Measurements from ENCODE around the gene STEAP1.
"Not testable (repeated sequence)": the region's sequence is repeated elsewhere in the genome, so short reads cannot be mapped to it uniquely, and the experiment has no call there.

Gene STEAP1

GRCh38 chr7:90181485-90181884 lies 27.2 kb downstream of the STEAP1 start:
- Histone ChIP-seq H3K36me3 (no peaks in the 10 kb centered on the region), H3K4me3 (ENCODE audit: low read depth in 1 of 2, low read length in 1 of 2) (no peak overlapping the region), H3K27ac (no peak overlapping the region), H3K4me1 (ENCODE audit: control insufficient read depth in 1 of 2, insufficient read depth in 1 of 2, low read depth in 1 of 2, low read length in 1 of 2) (no peaks in the 10 kb centered on the region), H3K27me3 (no peaks in the 10 kb centered on the region), H3K9me3 (peaks cover 2% of the 10 kb centered on the region)
- no peak for TF ChIP-seq CTCF (IDR thresholded peaks at IDR 0.05)

DNA sequence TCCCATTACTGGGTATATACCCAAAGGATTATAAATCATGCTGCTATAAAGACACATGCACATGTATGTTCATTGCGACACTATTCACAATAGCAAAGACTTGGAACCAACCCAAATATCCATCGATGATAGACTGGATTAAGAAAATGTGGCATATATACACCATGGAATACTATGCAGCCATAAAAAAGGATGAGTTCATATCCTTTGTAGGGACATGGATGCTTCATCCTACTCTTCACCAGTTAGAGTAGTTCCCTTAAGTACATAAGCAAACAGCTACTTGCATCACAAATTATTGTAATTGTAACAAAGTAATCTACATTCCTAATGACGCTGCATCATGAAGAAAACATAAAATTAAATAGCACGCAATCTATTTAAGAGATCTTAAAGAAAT lies 32.0 kb downstream of the STEAP1 start:
- H3K36me3 ChIP-seq; H3K27me3 ChIP-seq; H3K4me1 ChIP-seq (ENCODE audit: control insufficient read depth in 1 of 2, insufficient read depth in 1 of 2, low read depth in 1 of 2, low read length in 1 of 2); H3K9me3 ChIP-seq; H3K27ac ChIP-seq; H3K4me3 ChIP-seq (ENCODE audit: low read depth in 1 of 2, low read length in 1 of 2): not testable (repeated sequence)

GRCh38 chr7:90187507-90188050 lies 33.3 kb downstream of the STEAP1 start:
- no peaks in the 10 kb centered on the region for H3K9me3 ChIP-seq
- no peak for TF ChIP-seq CTCF (IDR thresholded peaks at IDR 0.05)
- no peaks in the 10 kb centered on the region for H3K36me3 ChIP-seq
- no peaks in the 10 kb centered on the region for H3K27me3 ChIP-seq
- H3K27ac ChIP-seq, result no peak overlapping the region
- H3K4me1 ChIP-seq (ENCODE audit: control insufficient read depth in 1 of 2, insufficient read depth in 1 of 2, low read depth in 1 of 2, low read length in 1 of 2), result no peaks in the 10 kb centered on the region
- no peak overlapping the region for H3K4me3 ChIP-seq (ENCODE audit: low read depth in 1 of 2, low read length in 1 of 2)

- Histone ChIP-seq H3K4me3 (ENCODE audit: low read depth in 1 of 2, low read length in 1 of 2) (no peak overlapping the region), H3K4me1 (ENCODE audit: control insufficient read depth in 1 of 2, insufficient read depth in 1 of 2, low read depth in 1 of 2, low read length in 1 of 2) (no peaks in the 10 kb centered on the region), H3K36me3 (no peaks in the 10 kb centered on the region), H3K27me3 (no peaks in the 10 kb centered on the region), H3K9me3 (no peaks in the 10 kb centered on the region), H3K27ac (no peak overlapping the region)
- TF ChIP-seq CTCF (IDR thresholded peaks at IDR 0.05), result no peak
Observed at GRCh38 chr7:90188281-90188680, 34.0 kb downstream of the STEAP1 start.

- no peak for TF ChIP-seq CTCF (IDR thresholded peaks at IDR 0.05)
- Histone ChIP-seq H3K4me3 (ENCODE audit: low read depth in 1 of 2, low read length in 1 of 2) (no peak overlapping the region), H3K27ac (no peak overlapping the region), H3K36me3 (no peaks in the 10 kb centered on the region), H3K9me3 (no peaks in the 10 kb centered on the region), H3K4me1 (ENCODE audit: control insufficient read depth in 1 of 2, insufficient read depth in 1 of 2, low read depth in 1 of 2, low read length in 1 of 2) (no peaks in the 10 kb centered on the region), H3K27me3 (no peaks in the 10 kb centered on the region)
Observed at GRCh38 chr7:90190995-90191394, 36.7 kb downstream of the STEAP1 start.

- Histone ChIP-seq H3K4me3 (ENCODE audit: low read depth in 1 of 2, low read length in 1 of 2) (no peak overlapping the region), H3K4me1 (ENCODE audit: control insufficient read depth in 1 of 2, insufficient read depth in 1 of 2, low read depth in 1 of 2, low read length in 1 of 2) (no peaks in the 10 kb centered on the region), H3K36me3 (no peaks in the 10 kb centered on the region), H3K27ac (no peak overlapping the region), H3K27me3 (no peaks in the 10 kb centered on the region), H3K9me3 (no peaks in the 10 kb centered on the region)
- TF ChIP-seq CTCF (IDR thresholded peaks at IDR 0.05), result no peak
Observed at GRCh38 chr7:90191648-90192047, 37.4 kb downstream of the STEAP1 start.

Measured in neutrophil (primary cell).